OCI-LY3 (cell line): ENCODE measurements around the gene SIK2.

Experiments
- EZH2phosphoT487 ChIP-seq: fragments of 200-600 bp; shearing (Covaris generic); IDR thresholded peaks from 2 replicates; pipeline ENCODE4 v1.6.1; 2018; ENCODE audit warnings: antibody characterized with exemption, mixed run types, low read depth
- TF ChIP-seq, protein P1 (sequence below): fragments of 200-600, 300-600 bp; sonication (generic); IDR thresholded peaks from 2 replicates; pipeline ENCODE4 v1.5.1; 2014; ENCODE audit warnings: antibody characterized with exemption, low read length, low read depth

DNA sequence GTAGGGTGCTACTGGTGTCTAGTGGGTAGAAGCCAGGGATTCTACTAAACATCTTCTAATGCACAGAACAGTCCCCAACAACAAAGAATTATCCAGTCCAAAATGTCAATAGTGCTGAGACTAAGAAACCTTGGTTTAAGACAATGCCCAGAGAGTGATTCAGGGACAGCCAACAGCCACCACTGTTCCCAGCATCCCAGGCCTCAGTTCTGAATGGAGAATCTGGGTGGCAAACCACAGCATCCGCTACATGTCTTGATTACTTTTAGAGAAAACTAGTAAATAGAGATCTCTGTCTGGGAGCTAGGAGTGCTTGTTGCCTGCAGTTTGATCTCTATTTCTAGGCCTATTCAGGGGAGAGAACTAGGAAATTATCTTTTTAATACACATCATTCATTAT is 20.9 kb upstream of the SIK2 start:
- TF ChIP-seq, protein P1, sequence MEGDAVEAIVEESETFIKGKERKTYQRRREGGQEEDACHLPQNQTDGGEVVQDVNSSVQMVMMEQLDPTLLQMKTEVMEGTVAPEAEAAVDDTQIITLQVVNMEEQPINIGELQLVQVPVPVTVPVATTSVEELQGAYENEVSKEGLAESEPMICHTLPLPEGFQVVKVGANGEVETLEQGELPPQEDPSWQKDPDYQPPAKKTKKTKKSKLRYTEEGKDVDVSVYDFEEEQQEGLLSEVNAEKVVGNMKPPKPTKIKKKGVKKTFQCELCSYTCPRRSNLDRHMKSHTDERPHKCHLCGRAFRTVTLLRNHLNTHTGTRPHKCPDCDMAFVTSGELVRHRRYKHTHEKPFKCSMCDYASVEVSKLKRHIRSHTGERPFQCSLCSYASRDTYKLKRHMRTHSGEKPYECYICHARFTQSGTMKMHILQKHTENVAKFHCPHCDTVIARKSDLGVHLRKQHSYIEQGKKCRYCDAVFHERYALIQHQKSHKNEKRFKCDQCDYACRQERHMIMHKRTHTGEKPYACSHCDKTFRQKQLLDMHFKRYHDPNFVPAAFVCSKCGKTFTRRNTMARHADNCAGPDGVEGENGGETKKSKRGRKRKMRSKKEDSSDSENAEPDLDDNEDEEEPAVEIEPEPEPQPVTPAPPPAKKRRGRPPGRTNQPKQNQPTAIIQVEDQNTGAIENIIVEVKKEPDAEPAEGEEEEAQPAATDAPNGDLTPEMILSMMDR, result no peak
- TF ChIP-seq EZH2phosphoT487, result no peak
